GM15510 (cell line): ENCODE measurements around the gene MTSS2.

Experiments used
- POLR2A ChIP-seq: IDR thresholded peaks from 3 replicates; pipeline ENCODE4 v1.6.1; 2011; ENCODE audit warnings: borderline replicate concordance; ENCODE audit not compliant: insufficient read length; ENCODE audit errors: extremely low read depth

MTSS2 gene

DNA sequence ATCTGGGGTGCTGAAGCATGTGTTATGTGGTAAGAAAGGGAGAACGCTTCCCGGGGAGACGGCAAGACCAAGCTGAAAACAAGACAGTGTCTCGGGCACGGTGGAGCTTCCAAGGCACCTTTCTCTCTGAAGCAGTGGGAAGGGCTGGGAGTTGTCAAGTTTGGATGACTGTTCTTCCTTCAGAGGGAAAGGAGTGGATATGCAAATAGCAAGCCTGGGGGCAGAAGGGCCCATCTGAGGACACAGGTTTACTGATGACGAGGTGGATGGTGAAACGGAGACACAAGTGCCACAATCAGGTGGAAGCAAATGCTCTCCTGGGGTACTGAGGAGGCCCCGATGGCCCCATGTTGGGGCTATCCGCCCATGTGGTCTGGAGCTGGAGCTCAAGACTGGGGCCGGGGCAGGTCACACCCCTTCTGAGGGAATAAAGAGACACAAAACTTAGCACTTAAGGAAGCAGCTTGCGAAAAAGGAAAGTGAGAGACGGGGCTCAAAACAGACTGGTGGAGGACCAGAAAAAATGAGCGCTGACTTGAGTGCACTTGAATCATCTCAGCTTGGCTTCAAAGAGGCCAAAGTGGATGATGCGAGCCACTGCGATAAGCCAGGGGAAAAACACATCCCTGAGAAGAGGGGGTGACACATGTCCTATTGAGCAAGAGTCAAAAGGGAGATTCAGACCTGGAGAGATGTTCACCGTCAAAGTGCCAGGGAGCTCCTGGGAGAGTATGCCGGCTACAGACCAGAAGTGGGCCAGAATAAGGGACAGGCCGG lies 34.8 kb upstream of the MTSS2 start:
- TF ChIP-seq POLR2A = no peak

DNA sequence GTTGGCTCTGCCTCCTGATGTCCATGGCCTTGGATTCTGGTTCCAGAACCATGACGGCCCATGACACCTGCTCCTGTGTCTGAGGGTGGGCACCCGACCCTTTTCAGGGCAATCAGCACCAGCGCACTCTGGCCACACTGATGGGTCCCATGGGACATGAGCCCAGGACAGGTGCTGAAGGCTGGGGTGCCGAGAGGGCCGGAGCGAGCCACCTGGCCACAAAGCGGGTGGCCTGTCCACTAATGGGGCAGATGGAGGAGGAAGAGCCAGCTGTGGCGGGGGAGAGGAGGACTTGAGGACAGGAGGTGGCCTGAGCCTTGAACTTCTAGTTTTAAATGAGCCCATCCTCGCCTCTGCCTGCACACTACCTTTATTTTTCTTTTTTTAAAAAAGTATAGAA lies 31.2 kb upstream of the MTSS2 start:
- no peak for TF ChIP-seq POLR2A

DNA sequence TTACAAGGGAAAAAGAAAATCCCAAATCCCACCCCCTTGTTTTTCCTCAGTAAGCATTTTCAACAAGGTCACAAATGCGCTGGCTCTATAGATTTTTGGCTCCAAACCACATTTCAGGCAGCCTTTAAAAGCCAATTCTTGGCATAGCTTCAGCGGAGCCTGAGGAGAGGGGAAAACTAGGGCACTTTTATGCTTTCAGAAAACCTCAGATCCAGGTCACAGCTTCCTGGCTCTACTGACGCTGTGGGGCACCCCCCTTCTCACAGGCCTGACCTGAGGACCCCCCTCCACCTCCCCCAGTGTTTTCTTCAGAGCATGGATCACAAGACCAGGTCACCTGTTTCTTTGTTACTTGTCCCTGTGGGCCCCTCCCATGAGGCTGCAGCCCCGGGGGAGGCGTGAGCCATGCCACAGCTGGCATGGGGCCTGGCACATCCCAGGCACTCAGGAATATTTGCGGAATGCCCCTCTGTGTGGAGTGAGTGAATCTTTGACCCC lies 30.1 kb upstream of the MTSS2 start:
- TF ChIP-seq POLR2A = no peak

DNA sequence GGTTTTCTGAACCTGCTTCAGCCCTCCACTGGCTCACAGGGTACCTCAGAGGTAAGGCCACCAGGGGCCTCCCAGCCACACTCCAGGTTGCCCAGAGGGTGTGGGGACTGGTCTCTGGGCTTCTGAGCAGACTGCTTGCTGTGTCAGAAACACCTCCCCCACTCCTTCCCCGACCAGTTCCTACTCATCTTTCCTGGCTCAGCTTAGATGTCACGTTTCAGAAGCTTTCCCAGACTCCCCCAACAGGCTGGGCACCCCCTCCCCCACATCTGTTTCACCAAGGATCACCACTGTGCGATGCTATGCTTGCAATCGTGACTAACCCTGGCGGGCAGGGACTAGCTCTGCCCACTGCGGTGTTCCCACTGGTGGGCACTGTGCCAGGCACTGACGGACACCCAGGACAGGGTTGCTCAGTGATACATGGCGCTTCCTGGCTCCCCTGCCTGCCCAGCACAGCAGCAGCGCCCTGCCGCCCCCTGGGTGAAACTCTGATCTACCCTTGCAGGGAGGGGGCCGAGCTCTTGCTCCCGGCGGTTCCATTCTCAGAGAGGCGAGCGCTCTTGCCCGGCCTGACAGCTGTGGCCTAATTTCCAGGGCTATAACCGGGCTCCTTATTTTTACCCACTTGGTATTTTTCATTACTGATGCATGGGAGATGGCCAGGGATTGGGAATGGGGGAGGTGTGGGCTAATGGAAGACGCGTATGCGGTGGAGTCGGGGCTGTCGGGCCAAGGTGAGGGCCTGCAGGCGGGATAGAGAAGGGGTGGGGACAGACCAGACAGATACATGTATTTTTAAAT lies 29.4 kb upstream of the MTSS2 start:
- no peak for TF ChIP-seq POLR2A

DNA sequence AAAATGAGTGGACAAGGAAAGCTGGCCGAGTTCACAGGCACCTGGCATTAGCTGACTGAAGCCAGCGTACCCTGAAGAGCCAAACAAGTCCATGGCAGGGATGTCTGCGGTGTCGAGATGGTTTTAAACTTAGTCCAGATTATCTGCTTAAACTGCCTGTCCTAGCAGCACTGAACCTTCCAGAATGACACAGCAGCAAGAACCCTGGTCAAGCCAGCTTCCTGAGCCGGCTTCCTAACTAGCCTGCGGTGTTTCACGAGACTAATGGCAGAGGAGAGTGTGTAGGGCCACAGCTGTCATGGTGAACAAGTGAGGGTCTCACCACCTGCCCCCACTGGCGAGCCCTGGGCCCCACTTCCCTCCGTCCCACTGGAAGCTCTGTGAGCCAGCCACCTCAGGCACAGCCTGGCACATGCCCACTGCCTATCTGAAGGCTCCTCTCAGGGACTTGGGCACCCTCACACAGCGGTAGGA lies 28.8 kb upstream of the MTSS2 start:
- no peak for TF ChIP-seq POLR2A

DNA sequence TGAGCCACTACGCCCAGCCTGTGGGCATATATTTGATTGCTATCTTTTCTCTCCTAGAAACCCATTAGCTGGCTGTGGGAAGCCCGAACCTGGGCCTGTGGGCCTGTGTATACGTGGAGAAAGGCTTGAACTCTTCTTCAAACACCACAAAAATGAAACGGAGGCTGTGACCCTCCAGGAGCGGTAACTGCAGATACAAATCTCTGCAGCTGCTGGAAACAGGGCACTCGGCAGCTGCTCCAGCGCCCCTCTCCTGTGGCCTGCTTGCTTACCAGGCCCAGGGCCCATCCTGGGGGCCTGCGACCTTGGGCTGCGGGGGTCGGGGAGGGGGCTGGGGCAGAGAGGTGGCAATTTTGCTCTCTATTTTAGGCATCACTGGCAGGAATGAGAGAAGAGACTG lies 28.0 kb upstream of the MTSS2 start:
- TF ChIP-seq POLR2A = no peak

DNA sequence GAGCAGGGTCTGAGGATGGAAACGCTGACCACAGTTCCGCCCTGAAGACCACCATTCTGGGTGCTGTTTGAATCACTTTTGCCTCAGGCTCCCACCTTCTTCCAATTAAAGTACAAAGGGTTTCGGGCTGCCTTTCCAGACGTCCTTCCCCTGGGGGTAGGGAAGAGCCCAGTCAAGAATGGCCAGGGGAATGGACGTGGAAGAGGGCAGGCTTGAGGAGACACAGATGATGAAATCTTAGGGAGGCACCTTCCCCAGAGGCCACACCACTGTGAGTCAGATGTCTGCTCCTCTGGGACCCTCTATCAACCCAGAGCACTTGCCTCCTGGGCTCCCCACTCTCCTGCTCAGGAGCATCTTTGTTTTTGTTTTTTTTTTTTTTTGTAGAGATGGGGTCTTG lies 27.5 kb upstream of the MTSS2 start:
- no peak for TF ChIP-seq POLR2A

DNA sequence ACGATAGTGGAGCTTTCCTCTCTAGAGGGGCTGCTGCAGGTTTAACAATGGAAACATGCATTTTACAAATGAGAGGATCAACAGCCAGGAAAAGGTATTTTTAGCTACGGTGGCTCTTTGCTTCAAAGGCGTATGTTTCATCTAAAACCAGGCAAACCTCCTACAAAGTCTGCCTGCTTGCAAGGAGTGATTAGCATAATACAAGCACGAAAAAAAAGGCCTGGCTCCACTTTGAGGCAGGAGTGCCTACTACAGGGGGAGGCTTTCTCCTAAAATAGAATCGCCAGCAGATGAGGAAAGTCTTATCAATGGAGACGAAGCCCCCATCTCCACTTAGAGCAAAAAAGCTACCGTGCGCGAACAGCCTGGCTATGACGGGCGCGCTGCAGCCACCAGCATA lies 27.1 kb upstream of the MTSS2 start:
- TF ChIP-seq POLR2A = no peak

DNA sequence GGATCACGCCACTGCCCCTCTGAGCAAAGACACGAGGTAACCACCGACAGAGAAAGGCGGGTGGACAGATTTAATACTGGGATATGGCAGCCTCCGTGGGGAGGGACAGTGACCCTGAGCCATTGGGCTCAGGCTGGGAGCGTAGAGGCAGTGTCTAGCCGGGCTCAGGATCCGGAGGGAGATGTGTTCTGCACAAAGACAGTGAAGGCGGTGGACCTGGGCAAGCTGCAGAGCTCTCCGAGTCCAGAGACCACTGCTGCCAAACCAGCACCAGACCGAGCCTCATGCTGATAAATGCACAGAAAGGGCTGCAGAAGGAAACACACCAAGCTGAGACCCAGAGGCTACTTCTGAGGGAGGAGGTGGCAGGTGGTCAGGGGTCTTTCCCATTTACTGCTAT lies 26.5 kb upstream of the MTSS2 start:
- no peak for TF ChIP-seq POLR2A

DNA sequence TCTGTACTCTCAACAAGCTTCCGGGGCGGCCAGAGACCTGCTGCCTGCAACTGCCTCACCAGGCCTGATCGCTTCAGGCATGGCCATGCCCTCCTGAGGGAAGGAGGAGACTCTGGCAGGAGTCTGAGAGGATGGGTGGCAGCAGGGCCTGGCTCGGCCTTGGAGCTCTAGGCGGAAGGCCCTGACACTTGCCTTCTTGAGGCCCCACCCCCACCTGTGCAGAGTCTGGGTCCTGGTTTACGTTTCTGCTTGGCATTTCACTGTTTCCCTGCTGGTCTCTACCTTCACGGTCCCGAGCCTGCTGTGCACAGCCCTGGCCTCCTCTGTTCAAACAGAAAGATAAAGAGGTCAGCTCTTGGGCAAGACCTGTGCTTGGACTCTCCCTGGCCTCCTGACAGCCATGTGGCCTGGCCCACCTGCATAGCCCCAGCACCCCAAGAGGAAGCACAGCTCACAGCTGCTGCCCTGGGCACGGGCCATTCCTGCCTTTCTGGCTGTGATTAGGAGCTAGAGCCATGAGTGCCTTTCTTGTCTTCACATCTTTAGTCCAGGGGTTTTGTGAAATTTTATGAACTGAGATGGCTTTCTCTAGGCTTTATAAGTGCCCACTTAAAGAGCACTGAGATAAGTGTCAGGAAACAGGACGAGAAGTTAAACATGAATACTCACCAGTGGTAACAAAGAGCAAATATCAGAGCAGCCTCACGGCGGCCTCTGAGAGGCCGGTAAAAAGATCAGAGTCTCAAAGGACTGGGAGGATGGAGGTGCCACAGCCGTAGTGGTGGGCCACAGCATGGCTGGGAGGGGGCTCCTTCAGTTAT lies 25.6 kb upstream of the MTSS2 start:
- no peak for TF ChIP-seq POLR2A

DNA sequence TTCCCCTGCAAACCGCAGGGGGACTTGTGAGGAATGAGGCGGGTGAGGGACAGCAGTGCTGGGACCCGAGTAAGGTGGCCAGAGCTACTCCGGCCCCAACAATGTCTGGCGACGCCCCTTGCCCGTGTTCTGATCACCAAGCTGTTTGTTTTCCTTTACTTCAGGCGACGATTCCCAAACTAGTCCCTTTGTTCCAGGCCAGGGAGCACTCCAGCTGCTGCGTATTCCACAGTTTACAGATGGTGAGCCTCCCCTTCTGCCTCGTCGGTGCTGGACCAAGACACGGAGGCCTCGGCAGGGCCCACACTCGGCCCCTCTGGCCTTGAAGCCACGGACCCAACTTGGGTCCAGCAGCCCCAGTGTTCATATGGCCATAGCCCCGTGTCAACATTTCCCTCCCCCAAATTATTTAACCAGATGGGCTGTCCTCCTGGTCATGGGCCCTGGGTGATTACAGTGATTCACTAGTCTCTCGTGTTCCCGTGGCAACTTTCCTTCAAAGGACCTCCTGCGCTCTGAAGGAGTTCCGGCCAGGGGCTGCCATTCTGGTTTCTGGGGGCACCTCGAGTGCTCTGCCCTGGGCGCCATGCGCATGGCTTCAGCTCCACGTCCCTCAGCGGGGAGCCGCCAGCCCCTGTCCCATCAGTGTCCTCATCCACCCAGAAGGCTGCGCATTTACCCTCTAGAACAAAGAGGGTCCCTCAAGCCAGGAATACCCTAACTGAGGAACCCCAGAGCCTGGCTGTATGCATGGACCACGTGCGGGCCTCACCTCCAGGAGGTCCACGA lies 24.8 kb upstream of the MTSS2 start:
- TF ChIP-seq POLR2A = no peak

DNA sequence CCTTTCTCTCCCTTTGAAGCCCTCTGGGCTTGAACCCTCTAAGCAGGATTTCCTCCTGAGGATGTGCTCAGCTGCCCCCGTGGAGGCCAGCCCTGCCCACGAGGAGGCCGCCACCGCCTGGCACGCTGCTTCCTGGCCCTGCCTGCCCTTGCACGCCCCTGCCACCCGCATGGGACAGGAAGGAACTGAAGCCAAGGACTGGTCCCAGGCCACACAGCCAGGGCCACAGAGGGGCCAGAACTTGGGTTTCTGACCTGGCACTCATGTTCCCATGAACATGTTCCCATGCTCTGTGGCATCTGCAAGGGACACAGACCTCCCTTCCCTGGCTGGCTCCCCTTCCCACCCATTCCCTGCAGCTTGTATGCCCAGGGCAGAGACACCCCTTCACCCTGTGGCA lies 24.1 kb upstream of the MTSS2 start:
- no peak for TF ChIP-seq POLR2A

DNA sequence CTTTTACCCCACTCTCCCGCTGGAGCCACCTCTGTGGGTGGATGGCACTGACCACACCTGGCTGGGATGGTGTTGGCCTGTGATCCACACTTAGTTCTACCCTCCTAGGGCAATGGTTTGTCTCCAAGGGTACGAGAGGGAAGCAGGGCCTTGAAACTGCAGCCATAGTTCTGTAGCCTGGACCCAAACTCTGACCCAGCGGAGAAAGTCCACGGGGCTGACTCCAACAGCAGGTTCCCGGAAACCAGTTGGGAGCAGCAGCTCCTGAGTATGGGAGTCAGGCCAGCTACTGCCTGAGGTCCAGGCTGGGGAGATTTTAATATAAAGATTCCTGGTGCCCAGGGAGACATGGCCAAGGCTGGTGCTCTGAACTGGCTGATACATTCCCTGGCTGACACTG lies 23.6 kb upstream of the MTSS2 start:
- no peak for TF ChIP-seq POLR2A

DNA sequence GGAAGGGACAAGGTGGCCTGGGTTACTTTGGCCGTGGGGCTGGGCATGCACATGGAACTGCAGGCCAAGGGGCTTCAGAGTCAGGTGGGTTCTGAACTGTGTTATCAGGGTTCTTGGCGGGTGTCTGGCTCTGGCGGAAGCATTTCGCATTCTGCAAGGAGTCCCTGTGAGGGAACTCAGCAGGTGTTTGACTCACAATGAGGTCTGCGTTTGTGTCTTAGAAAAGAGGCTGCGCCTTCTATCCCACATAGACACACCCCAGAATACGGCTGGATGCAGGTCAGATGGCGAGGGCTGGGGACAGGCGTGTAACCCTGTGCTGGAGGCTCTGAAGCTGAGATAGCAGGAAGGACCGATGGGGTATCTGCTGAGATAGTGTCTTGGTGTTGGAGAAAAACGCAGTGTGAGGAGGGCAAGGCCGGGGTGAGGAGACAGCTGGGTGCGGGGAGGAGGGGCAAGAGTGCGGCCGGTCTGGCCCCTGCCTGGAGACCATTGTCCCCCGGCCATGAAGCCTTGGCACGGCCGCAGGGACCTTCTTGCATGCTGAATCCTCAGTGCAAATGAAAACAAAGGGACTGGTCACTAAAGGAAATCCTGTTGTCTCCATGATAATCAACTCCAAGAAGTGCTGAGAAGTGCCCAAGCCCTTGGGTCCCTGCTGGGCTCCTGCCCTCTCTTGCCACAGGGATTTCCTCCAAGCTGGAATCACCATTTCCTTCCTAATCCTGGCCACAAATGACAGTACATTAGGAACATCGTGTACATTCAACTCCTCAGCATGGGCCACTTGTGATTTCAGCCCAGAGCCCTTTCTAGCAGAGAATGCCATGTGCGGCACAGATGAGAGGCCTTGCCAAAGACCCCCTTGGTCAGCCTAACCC lies 22.8 kb upstream of the MTSS2 start:
- no peak for TF ChIP-seq POLR2A

DNA sequence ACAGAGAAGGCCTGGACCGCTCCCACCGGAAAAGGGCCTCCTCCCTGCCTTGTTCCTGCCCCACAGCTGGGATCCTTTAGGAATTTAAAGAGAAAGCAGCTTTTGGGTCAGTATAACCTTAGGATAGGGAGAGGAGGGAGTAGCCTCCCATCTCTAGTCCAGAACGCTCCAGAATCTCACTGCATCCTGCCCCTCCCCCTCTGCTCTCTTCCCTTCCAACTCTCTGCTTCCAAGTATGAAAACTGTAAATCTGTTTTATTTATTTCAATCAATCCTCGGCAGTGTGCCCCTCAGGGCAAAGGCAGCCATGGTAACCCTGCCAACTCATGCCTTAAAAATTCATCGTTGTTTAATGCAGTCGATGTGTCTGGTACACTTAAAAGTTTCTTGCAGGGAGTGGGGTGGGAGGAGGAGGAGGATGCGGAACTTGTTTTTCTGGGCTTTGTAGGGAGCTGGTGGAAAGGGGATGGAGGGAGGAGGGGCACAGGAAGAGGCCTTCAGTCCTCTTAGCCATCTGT lies 21.2 kb upstream of the MTSS2 start:
- TF ChIP-seq POLR2A = no peak
